Measurements from ENCODE around the gene LRRN2.

GRCh38 chr1:204615881-204616280 is 69.7 kb downstream of the LRRN2 start:
- TF ChIP-seq CTBP1 (IDR thresholded peaks at IDR 0.05; ENCODE audit: borderline replicate concordance) (no peak), FOXM1 (IDR thresholded peaks at IDR 0.05; ENCODE audit: borderline replicate concordance) (no peak), L3MBTL2 (conservative IDR thresholded peaks at IDR 0.05) (no peak), TARDBP (IDR thresholded peaks at IDR 0.05) (no peak), SUZ12 (IDR thresholded peaks at IDR 0.05) (no peak)
